HCT116 (cell line): ENCODE data around the gene TUT4. TPM values are rescaled to one million over a fixed set of nuclear protein-coding genes. Genes with fewer than 3 reads are reported as not detected.

Experiments
- ATAC-seq: fragments of 200-7000 bp; cut with Tn5 transposase; 2 replicates; pipeline ENCODE4 v1.9.1; 2020; ENCODE audit warnings: mild to moderate bottlenecking, moderate library complexity
- BruUV-seq: library from RNA; stranded (reverse); fragments of 400-500 nt; replicated peaks from 2 replicates; lab custom pipeline; 2021; lab: Mats Ljungman, UMichigan
- CTCF ChIA-PET: fragments of 300-600 bp; sonication (Branson Sonifier 250); formaldehyde crosslinking; loops from one replicate; lab custom pipeline; 2021; ENCODE audit warnings: antibody characterized with exemption; lab: Charles Lee
- POLR2A ChIA-PET: fragments of 300-600, 350-600 bp; sonication (Branson Sonifier 250); formaldehyde crosslinking; loops from one replicate; lab custom pipeline; 2021; ENCODE audit warnings: antibody characterized with exemption; lab: Charles Lee
- RAD21 ChIA-PET, 2 experiments: fragments of 300-600 bp; sonication (Branson Sonifier 250); formaldehyde crosslinking; loops; one replicate each; lab custom pipeline; 2023; ENCODE audit warnings: low total read pairs in 2 of 2; ENCODE audit not compliant: uncharacterized antibody in 2 of 2, unreplicated experiment in 2 of 2, low non-redundant PET in 1 of 2; lab: Charles Lee
- DNase-seq: peaks from one replicate; pipeline ENCODE4 v3.0.0-alpha.2; 2010; ENCODE audit warnings: low read depth, low spot score
- H2AFZ ChIP-seq: fragments of 200-600 bp; shearing (Covaris generic), sonication (generic); 2 replicates; pipeline ENCODE4 v1.6.1; 2017; ENCODE audit warnings: low read depth, mixed run types, mixed read lengths, antibody characterized with exemption, low read length; ENCODE audit not compliant: poor library complexity, severe bottlenecking
- H3K27ac ChIP-seq: 2 replicates; pipeline ENCODE4 v1.5.1; 2012; ENCODE audit warnings: low read depth, low read length
- H3K27me3 ChIP-seq: fragments of 200-600 bp; sonication (generic); 2 replicates; pipeline ENCODE4 v1.6.1; 2016; ENCODE audit warnings: mixed run types, low read length, mixed read lengths; ENCODE audit not compliant: insufficient read depth
- H3K36me3 ChIP-seq, 2 experiments: fragments of 200-500 bp in 1 of 2; fragments of 200-600 bp in 1 of 2; sonication (Bioruptor generic) in 1 of 2; sonication (generic) in 1 of 2; 2 replicates each; pipeline versions ENCODE4 v1.5.1 to v1.6.1; 2014 to 2016; ENCODE audit warnings: low read length in 2 of 2, inconsistent platforms in 1 of 2, mixed read lengths in 1 of 2, mixed run types in 1 of 2; ENCODE audit not compliant: insufficient read depth in 2 of 2, control insufficient read depth in 1 of 2
- H3K4me1 ChIP-seq, 2 experiments: fragments of 200-600 bp in 1 of 2; sonication (generic) in 1 of 2; 2 replicates each; pipeline versions ENCODE4 v1.5.1 to v1.6.1; 2012 to 2017; ENCODE audit warnings: low read length in 2 of 2, inconsistent platforms in 1 of 2, mild to moderate bottlenecking in 1 of 2, mixed read lengths in 1 of 2, mixed run types in 1 of 2, moderate library complexity in 1 of 2; ENCODE audit not compliant: insufficient read depth in 2 of 2, control insufficient read depth in 1 of 2
- H3K4me2 ChIP-seq: fragments of 200-600 bp; sonication (generic); 2 replicates; pipeline ENCODE4 v1.6.1; 2017; ENCODE audit warnings: mixed run types, low read length, mixed read lengths
- H3K4me3 ChIP-seq, 2 experiments: fragments of 200-600 bp in 1 of 2; sonication (generic) in 1 of 2; replicated peaks in 1 of 2; 2 replicates each; pipeline ENCODE4 v1.5.1; 2011 to 2016; ENCODE audit warnings: low read length in 2 of 2, control low read depth in 1 of 2, low read depth in 1 of 2, mild to moderate bottlenecking in 1 of 2, mixed read lengths in 1 of 2, mixed run types in 1 of 2
- H3K79me2 ChIP-seq: fragments of 200-600 bp; sonication (generic); 2 replicates; pipeline ENCODE4 v1.6.1; 2017; ENCODE audit warnings: mild to moderate bottlenecking, mixed run types, low read length, moderate library complexity, mixed read lengths; ENCODE audit not compliant: insufficient read depth
- H3K9ac ChIP-seq: fragments of 200-600 bp; sonication (generic); 2 replicates; pipeline ENCODE4 v1.6.1; 2016; ENCODE audit warnings: low read length, mixed read lengths
- H3K9me2 ChIP-seq: fragments of 200-600 bp; sonication (generic), shearing (Covaris generic); 2 replicates; pipeline ENCODE4 v1.6.1; 2017; ENCODE audit warnings: mixed run types, mild to moderate bottlenecking, moderate library complexity; ENCODE audit not compliant: insufficient read depth
- H3K9me3 ChIP-seq, 2 experiments: fragments of 200-500 bp in 1 of 2; fragments of 200-600 bp in 1 of 2; sonication (Bioruptor generic) in 1 of 2; sonication (generic) in 1 of 2; 2 replicates each; pipeline ENCODE4 v1.6.1; 2014 to 2017; ENCODE audit warnings: low read length in 2 of 2, mixed read lengths in 2 of 2, inconsistent platforms in 1 of 2, low read depth in 1 of 2, mild to moderate bottlenecking in 1 of 2, mixed run types in 1 of 2, moderate library complexity in 1 of 2; ENCODE audit not compliant: control insufficient read depth in 1 of 2, insufficient read depth in 1 of 2
- H4K20me1 ChIP-seq: fragments of 200-600 bp; sonication (generic), shearing (Covaris generic); 2 replicates; pipeline ENCODE4 v1.6.1; 2017; ENCODE audit warnings: mixed run types, mild to moderate bottlenecking, moderate library complexity; ENCODE audit not compliant: insufficient read depth
- ATF3 ChIP-seq: IDR thresholded peaks from 2 replicates; pipeline ENCODE4 v1.6.1; 2012
- EZH2phosphoT487 ChIP-seq: fragments of 200-600 bp; IDR thresholded peaks from 2 replicates; pipeline ENCODE4 v1.6.1; 2018; ENCODE audit warnings: antibody characterized with exemption, borderline replicate concordance
- FOSL1 ChIP-seq: IDR thresholded peaks from 2 replicates; pipeline ENCODE4 v1.6.1; 2012; ENCODE audit warnings: low read depth
- MAX ChIP-seq: IDR thresholded peaks from 2 replicates; pipeline ENCODE4 v1.6.1; 2012
- POLR2A ChIP-seq: IDR thresholded peaks from 2 replicates; pipeline ENCODE4 v1.7.0; 2011; ENCODE audit warnings: borderline replicate concordance; ENCODE audit not compliant: insufficient read depth, insufficient read length; ENCODE audit errors: extremely low read depth
- REST ChIP-seq: IDR thresholded peaks from 2 replicates; pipeline ENCODE4 v1.6.1; 2012; ENCODE audit warnings: low read depth
- SIN3A ChIP-seq: IDR thresholded peaks from 2 replicates; pipeline ENCODE4 v1.6.1; 2012; ENCODE audit warnings: low read depth
- YY1 ChIP-seq: IDR thresholded peaks from 2 replicates; pipeline ENCODE4 v1.6.1; 2011; ENCODE audit warnings: low read length, low read depth, moderate library complexity, mild to moderate bottlenecking; ENCODE audit not compliant: insufficient replicate concordance; ENCODE audit errors: extremely low read depth
- ZNF274 ChIP-seq: fragments of 200-500 bp; sonication (Bioruptor generic); IDR thresholded peaks from 2 replicates; pipeline ENCODE4 v1.6.1; 2014; ENCODE audit warnings: mild to moderate bottlenecking, low read depth, low read length, inconsistent platforms
- intact Hi-C: fragments of 100-400 bp; cut with micrococcal nuclease; formaldehyde crosslinking; loops from 2 replicates; pipeline ENCODE4 v1.10.0; 2022
- total RNA-seq: library from RNA; stranded (reverse); gene quantifications from one replicate; pipeline ENCODE4 v1.2.1, GENCODE V29; 2021; ENCODE audit not compliant: unreplicated experiment

The TUT4 gene
- total RNA-seq, 1 experiment from 2014 or later: 50.0 TPM

- no peaks in the 10 kb centered on the region for H3K9me2 ChIP-seq
- H3K9ac ChIP-seq: no peak overlapping the region
- CTCF ChIA-PET: no interaction called here
- H3K4me2 ChIP-seq: no peak overlapping the region
- no peaks in the 10 kb centered on the region for H3K27me3 ChIP-seq
- no peak overlapping the region for H2AFZ ChIP-seq
- no TSS peak for BruUV-seq
- H4K20me1 ChIP-seq: peaks cover 3% of the 10 kb centered on the region; the same call in 1 of the 2 replicates
- peaks cover 0 to 3% of the 10 kb centered on the region in 2 experiments; a peak in 1 of 4 replicates for H3K4me1 ChIP-seq
- DNase-seq (no peak), ATAC-seq (no peak)
- no peak overlapping the region for H3K27ac ChIP-seq
- POLR2A ChIA-PET: no interaction called here
- peaks cover 97% of the 10 kb centered on the region for H3K79me2 ChIP-seq
- RAD21 ChIA-PET: no interaction called here
- H3K9me3 ChIP-seq: peaks cover 0 to 18% of the 10 kb centered on the region in 2 experiments; a peak in 1 of 4 replicates
- no peak overlapping the region for H3K4me3 ChIP-seq
- TF ChIP-seq POLR2A: no peak
- TF ChIP-seq ATF3: no peak
- TF ChIP-seq EZH2phosphoT487: no peak
- no peak for TF ChIP-seq MAX
- TF ChIP-seq YY1: no peak
- no peak for TF ChIP-seq REST
- TF ChIP-seq SIN3A: no peak
- no peak for TF ChIP-seq FOSL1
- no peak for TF ChIP-seq ZNF274
- intact Hi-C loops: no loop called here
- H3K36me3 ChIP-seq: no peaks in the 10 kb centered on the region
Measured at GRCh38 chr1:52544665-52545525, 8.0 kb downstream of the TUT4 start.
